ENCODE results near the gene ALDH16A1. TPM values are rescaled to one million over a fixed set of nuclear protein-coding genes. Genes with fewer than 3 reads are reported as not detected.

The ALDH16A1 gene
- total and polyA plus RNA-seq, 2 donors (not counting 1 experiment from before 2014, with no cell fraction given) = 65.8 to 105 TPM

GRCh38 chr19:49486232-49486631 lies 33.2 kb downstream of the ALDH16A1 start:
- Histone ChIP-seq H3K27me3 (replicated peaks in 1 of 4; ENCODE audit: control extremely low read depth in 1 of 4, control insufficient read depth in 3 of 4, insufficient read depth in 4 of 4, low read length in 3 of 4) (no peaks in the 10 kb centered on the region), H3K9me3 (ENCODE audit: control extremely low read depth in 1 of 3, control insufficient read depth in 2 of 3, insufficient read depth in 1 of 3, low read length in 2 of 3) (no peaks in the 10 kb centered on the region), H3K4me1 (ENCODE audit: control insufficient read depth in 2 of 2, insufficient read depth in 2 of 2, low read length in 2 of 2) (peaks cover 17 to 36% of the 10 kb centered on the region in 2 donors), H3K36me3 (replicated peaks in 1 of 2; ENCODE audit: control extremely low read depth in 1 of 2, control insufficient read depth in 1 of 2, extremely low read depth in 1 of 2, insufficient read depth in 2 of 2, low read length in 1 of 2) (peaks cover 10 to 24% of the 10 kb centered on the region in 2 experiments), H3K4me2 (replicated peaks; ENCODE audit: low read depth, low read length, poor library complexity, severe bottlenecking) (peak overlapping the region; percentile 64), H3K27ac (ENCODE audit: low read length in 2 of 2) (no peak overlapping the region), H2AFZ (ENCODE audit: insufficient read depth, low read depth, low read length, poor library complexity, severe bottlenecking) (no peak overlapping the region), H3K4me3 (ENCODE audit: control extremely low read depth in 1 of 5, extremely low read depth in 1 of 5, insufficient read depth in 1 of 5, low read depth in 2 of 5, low read length in 4 of 5) (no peak overlapping the region), H4K20me1 (ENCODE audit: control insufficient read depth, insufficient read depth, low read length, poor library complexity, severe bottlenecking) (peaks cover 38% of the 10 kb centered on the region), H3K9ac (ENCODE audit: low read length) (no peak overlapping the region), H3K79me2 (ENCODE audit: control insufficient read depth, insufficient read depth, low read length) (peaks cover 40% of the 10 kb centered on the region)
- 97% methylated on average over 7 of the region's 7 CpGs for WGBS (ENCODE audit: insufficient coverage)
- H3K27me3 Mint-ChIP-seq = no peaks in the 10 kb centered on the region
- CTCF ChIA-PET = no interaction called here
- peaks cover 38% of the 10 kb centered on the region for H3K4me1 Mint-ChIP-seq
- H3K9me3 Mint-ChIP-seq (ENCODE audit: insufficient read depth) = no peaks in the 10 kb centered on the region
- no peak for ATAC-seq (ENCODE audit: low read depth)
- intact Hi-C loops (cut with micrococcal nuclease) = no loop called here
- TF ChIP-seq CTCF (IDR thresholded peaks at IDR 0.05) (no peak), EZH2 (IDR thresholded peaks at IDR 0.05; ENCODE audit: borderline replicate concordance, insufficient read depth, low read depth, low read length, poor library complexity, severe bottlenecking) (no peak)
- H3K4me3 Mint-ChIP-seq = no peak overlapping the region
- peak overlapping the region; percentile 56 for H3K27ac Mint-ChIP-seq
- no peak for DNase-seq
- POLR2A ChIA-PET = interaction anchor here (3.9 kb wide), 1 partner anchor 10 kb away, joined by 11 read pairs; the partner anchor contains the start of gene RPS11

- Mint-ChIP-seq H3K27me3 (no peaks in the 10 kb centered on the region), H3K27ac (peak overlapping the region; percentile 97), H3K9me3 (ENCODE audit: insufficient read depth) (no peaks in the 10 kb centered on the region), H3K4me1 (peaks cover 38% of the 10 kb centered on the region), H3K4me3 (peak overlapping the region; percentile 99)
- POLR2A ChIA-PET = interaction anchor here (1.1 to 3.9 kb wide), 4 partner anchors 9 to 153 kb away, joined by 6 to 17 read pairs (median 12); partner anchors contain the start of gene RPS11
- Histone ChIP-seq H3K9me3 (ENCODE audit: control extremely low read depth in 1 of 3, control insufficient read depth in 2 of 3, insufficient read depth in 1 of 3, low read length in 2 of 3) (no peaks in the 10 kb centered on the region), H3K27ac (ENCODE audit: low read length in 2 of 2) (peak overlapping the region; percentile 71 to 97), H3K9ac (ENCODE audit: low read length) (no peak overlapping the region), H2AFZ (ENCODE audit: insufficient read depth, low read depth, low read length, poor library complexity, severe bottlenecking) (peak overlapping the region; percentile 86), H3K4me3 (ENCODE audit: control extremely low read depth in 1 of 5, extremely low read depth in 1 of 5, insufficient read depth in 1 of 5, low read depth in 2 of 5, low read length in 4 of 5) (peak overlapping the region in 3 of 5 experiments; percentile 23 to 38 (median 31)), H3K4me1 (ENCODE audit: control insufficient read depth in 2 of 2, insufficient read depth in 2 of 2, low read length in 2 of 2) (peaks cover 17 to 36% of the 10 kb centered on the region in 2 donors), H3K4me2 (replicated peaks; ENCODE audit: low read depth, low read length, poor library complexity, severe bottlenecking) (peak overlapping the region; percentile 64), H3K79me2 (ENCODE audit: control insufficient read depth, insufficient read depth, low read length) (peaks cover 40% of the 10 kb centered on the region), H3K36me3 (replicated peaks in 1 of 2; ENCODE audit: control extremely low read depth in 1 of 2, control insufficient read depth in 1 of 2, extremely low read depth in 1 of 2, insufficient read depth in 2 of 2, low read length in 1 of 2) (peaks cover 10 to 29% of the 10 kb centered on the region in 2 experiments), H4K20me1 (ENCODE audit: control insufficient read depth, insufficient read depth, low read length, poor library complexity, severe bottlenecking) (peaks cover 43% of the 10 kb centered on the region), H3K27me3 (replicated peaks in 1 of 4; ENCODE audit: control extremely low read depth in 1 of 4, control insufficient read depth in 3 of 4, insufficient read depth in 4 of 4, low read length in 3 of 4) (no peaks in the 10 kb centered on the region)
- DNase-seq (peak; percentile 20), ATAC-seq (ENCODE audit: low read depth) (no peak)
- TF ChIP-seq EZH2 (IDR thresholded peaks at IDR 0.05; ENCODE audit: borderline replicate concordance, insufficient read depth, low read depth, low read length, poor library complexity, severe bottlenecking) = no peak
- no peak for TF ChIP-seq CTCF (IDR thresholded peaks at IDR 0.05)
- intact Hi-C loops (cut with micrococcal nuclease) = loop anchor here (1.0 kb wide), 4 partner anchors 10 to 35 kb away; partner anchors contain the start of genes FLT3LG, PIH1D1 and RPS11
- CTCF ChIA-PET = no interaction called here
- WGBS (ENCODE audit: insufficient coverage) = 51% methylated on average over 15 of the region's 23 CpGs
Measured at GRCh38 chr19:49486710-49487276, 33.8 kb downstream of the ALDH16A1 start.

Measured in B cell (primary cell).